Measurements from ENCODE around the gene NXNL1. TPM values are rescaled to one million over a fixed set of nuclear protein-coding genes. Genes with fewer than 3 reads are reported as not detected.

NXNL1 gene
- total and polyA plus RNA-seq, 9 of the 15 experiments (the other 6 are each of a cell fraction or from before 2014, with no cell fraction given), result not detected

DNA sequence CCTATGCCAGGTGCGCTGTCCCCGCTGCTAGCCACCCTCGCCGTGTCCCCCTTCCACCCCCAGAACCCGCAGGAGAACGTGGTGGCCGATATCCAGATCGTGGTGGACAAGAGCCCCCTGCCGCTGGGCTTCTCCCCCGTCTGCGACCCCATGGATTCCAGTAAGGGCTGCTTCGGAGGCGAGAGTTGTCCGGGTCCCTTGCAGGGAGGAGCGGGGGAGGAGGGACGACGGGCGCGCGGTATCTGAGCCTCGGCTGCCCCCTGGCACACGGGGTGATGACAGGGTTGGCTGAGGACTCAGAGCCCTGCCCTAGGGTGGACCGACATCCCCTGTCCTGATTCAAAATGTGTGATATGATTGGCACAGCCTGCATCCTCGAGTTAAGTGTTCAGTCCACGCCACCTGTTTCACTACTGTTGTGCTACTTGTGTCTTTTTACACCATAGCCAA lies 40.2 kb downstream of the NXNL1 start (continued):
- TF ChIP-seq, protein P1, sequence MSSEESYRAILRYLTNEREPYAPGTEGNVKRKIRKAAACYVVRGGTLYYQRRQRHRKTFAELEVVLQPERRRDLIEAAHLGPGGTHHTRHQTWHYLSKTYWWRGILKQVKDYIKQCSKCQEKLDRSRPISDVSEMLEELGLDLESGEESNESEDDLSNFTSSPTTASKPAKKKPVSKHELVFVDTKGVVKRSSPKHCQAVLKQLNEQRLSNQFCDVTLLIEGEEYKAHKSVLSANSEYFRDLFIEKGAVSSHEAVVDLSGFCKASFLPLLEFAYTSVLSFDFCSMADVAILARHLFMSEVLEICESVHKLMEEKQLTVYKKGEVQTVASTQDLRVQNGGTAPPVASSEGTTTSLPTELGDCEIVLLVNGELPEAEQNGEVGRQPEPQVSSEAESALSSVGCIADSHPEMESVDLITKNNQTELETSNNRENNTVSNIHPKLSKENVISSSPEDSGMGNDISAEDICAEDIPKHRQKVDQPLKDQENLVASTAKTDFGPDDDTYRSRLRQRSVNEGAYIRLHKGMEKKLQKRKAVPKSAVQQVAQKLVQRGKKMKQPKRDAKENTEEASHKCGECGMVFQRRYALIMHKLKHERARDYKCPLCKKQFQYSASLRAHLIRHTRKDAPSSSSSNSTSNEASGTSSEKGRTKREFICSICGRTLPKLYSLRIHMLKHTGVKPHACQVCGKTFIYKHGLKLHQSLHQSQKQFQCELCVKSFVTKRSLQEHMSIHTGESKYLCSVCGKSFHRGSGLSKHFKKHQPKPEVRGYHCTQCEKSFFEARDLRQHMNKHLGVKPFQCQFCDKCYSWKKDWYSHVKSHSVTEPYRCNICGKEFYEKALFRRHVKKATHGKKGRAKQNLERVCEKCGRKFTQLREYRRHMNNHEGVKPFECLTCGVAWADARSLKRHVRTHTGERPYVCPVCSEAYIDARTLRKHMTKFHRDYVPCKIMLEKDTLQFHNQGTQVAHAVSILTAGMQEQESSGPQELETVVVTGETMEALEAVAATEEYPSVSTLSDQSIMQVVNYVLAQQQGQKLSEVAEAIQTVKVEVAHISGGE (CRISPR knock-in tag; IDR thresholded peaks at IDR 0.05), result no peak
- TF ChIP-seq, protein P2, sequence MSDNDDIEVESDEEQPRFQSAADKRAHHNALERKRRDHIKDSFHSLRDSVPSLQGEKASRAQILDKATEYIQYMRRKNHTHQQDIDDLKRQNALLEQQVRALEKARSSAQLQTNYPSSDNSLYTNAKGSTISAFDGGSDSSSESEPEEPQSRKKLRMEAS (CRISPR knock-in tag; IDR thresholded peaks at IDR 0.05), result peak; percentile 61
- no peak for TF ChIP-seq ZNF551 (CRISPR knock-in tag; IDR thresholded peaks at IDR 0.05)
- TF ChIP-seq ZNF584 (CRISPR knock-in tag; IDR thresholded peaks at IDR 0.05; ENCODE audit: low read depth), result no peak
- TF ChIP-seq, protein P3, sequence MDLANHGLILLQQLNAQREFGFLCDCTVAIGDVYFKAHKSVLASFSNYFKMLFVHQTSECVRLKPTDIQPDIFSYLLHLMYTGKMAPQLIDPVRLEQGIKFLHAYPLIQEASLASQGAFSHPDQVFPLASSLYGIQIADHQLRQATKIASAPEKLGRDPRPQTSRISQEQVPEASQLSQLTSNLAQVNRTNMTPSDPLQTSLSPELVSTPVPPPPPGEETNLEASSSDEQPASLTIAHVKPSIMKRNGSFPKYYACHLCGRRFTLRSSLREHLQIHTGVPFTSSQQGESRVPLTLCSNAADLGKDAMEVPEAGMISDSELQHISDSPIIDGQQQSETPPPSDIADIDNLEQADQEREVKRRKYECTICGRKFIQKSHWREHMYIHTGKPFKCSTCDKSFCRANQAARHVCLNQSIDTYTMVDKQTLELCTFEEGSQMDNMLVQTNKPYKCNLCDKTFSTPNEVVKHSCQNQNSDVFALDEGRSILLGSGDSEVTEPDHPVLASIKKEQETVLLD (IDR thresholded peaks at IDR 0.05), result 0 out of 2 replicates have a peak, but pooled peaks have one; percentile 41
- peak; percentile 0; the same call in 1 of the 2 replicates for TF ChIP-seq PHF8 (IDR thresholded peaks at IDR 0.05; ENCODE audit: borderline replicate concordance, low read length)
- 0 out of 2 replicates have a peak, but pooled peaks have one; percentile 63 for TF ChIP-seq FOXP1 (CRISPR knock-in tag; IDR thresholded peaks at IDR 0.05)
- TF ChIP-seq TSC22D4 (tag; IDR thresholded peaks at IDR 0.05), result no peak
- TF ChIP-seq L3MBTL2 (IDR thresholded peaks at IDR 0.05), result peak; percentile 32; the same call in 1 of the 2 replicates
- TF ChIP-seq HEY1 (CRISPR knock-in tag; IDR thresholded peaks at IDR 0.05; ENCODE audit: borderline replicate concordance), result no peak
